GM19468 (cell line): Measurements from ENCODE around the gene KCNF1.

Experiments
- ATAC-seq: cut with Tn5 transposase; IDR thresholded peaks from one replicate; pipeline ENCODE4 v1.9.1; 2021; ENCODE audit warnings: mild to moderate bottlenecking, moderate library complexity, moderate number of reproducible peaks; ENCODE audit not compliant: unreplicated experiment; ENCODE audit errors: extremely low read depth

Gene KCNF1

GRCh38 chr2:10918661-10919409, 7.1 kb downstream of the KCNF1 start:
- no peak for ATAC-seq

- ATAC-seq, result no peak
These were observed 7.7 kb downstream of the KCNF1 start for GRCh38 chr2:10919410-10919770.

DNA sequence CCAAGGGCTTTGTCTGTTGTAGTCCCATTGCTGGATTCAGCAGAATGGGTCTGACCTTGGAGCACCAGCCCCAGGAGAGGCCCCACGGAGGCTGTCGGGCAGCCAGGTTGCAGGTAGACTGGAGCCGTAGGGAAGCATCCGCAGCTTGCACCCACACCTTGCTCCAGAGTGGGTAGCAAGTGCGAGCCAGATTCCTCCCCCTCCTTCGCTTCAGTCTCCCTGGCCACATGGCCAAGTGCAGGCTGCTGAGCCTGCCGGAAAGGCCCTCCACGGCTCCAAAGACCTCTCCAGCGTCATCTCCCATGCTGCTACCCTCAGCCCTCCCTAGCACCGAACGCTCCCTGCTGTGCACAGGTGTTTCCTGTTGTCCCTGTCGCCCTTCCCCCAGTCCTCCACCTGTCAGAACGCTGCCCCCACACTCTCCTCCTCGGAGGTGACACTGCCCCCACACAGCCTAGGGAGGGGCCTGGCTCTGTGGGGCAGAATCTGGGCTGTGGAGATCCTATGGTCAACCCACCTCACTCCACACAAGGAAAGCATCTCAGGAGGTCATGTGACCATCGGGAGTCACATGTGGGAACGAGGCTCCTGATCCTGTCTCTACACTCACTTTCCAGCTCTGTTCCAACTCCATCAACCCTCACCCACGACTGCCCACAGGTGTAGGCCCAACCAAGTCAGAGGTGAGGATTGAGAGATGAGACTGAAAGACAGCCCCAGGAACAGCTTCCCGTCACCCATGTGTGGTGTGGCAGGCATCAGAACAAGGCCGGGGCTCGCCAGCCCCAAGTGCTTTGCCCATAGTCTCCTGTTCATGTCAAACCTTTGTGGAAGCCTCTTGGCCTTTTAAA, 8.3 kb downstream of the KCNF1 start:
- ATAC-seq, result no peak

DNA sequence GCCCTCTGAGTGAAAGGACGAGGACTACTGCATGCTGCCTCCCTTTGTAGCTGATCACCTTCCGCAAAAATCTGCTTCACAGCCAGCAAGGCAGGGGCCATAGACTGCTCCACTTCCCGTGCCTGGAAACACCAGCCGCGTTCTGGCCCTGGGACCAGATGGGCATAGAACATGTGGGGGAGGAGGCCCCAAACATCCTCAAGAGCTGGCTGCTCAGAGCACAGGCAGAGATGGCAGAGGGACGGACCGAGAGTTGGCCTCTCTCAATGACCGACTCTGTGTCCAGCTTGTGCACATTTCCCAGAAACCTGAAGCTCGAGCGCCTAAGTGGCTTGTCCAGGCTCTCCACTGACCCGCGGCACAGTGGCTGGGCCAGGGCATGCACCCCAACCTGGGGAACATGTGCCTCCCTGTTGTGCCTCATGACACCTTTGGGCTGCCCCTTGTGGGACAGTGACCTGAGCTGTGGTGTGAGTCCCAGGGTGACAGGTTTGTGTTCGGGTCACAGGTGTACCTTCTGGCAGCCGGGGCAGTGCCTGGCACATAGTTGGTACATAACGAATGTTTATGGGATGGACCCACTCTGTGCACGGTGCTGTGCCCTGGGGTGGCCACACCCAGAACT, 9.1 kb downstream of the KCNF1 start:
- no peak for ATAC-seq

GRCh38 chr2:10921525-10921924, 9.8 kb downstream of the KCNF1 start:
- no peak for ATAC-seq

DNA sequence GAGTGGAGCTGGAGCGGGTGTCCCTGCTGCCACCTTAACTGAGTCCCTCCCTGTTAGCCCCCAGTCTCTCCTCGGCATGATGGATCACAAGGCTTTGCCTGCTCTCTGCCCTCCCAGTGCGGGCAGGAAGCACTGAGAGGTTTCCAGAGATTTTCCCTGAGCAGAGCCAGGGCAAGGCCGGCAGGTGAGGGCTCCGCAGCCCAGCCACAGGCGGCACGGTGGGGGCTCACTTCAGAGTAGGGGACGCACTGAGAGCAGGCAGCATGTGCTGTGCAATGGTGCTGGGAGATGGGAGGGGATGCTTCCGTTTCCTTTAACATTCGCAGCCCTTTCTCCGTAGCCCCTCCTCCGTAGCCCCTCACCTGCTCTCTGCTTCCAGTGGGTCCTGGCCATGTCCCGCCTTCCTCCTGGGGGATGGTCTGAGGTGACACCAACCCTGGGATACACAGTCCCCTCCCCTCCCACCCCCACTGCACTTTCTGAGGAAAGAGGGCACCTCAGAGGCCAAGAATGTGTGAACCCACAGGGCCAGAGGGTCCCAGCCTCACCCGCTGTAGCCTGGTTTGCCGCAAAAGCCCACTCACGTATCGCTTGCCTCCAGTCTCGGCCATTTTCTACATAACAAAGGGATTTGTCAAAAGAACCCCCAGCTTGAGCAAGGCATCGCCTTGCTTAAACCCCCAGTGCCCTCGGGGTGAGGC, 10.7 kb downstream of the KCNF1 start:
- ATAC-seq, result no peak

GRCh38 chr2:10923008-10923375, 11.3 kb downstream of the KCNF1 start:
- ATAC-seq, result no peak

- no peak for ATAC-seq
These were observed 12.2 kb downstream of the KCNF1 start for GRCh38 chr2:10923965-10924364.

- no peak for ATAC-seq
These were observed 12.7 kb downstream of the KCNF1 start for GRCh38 chr2:10924441-10924840.

DNA sequence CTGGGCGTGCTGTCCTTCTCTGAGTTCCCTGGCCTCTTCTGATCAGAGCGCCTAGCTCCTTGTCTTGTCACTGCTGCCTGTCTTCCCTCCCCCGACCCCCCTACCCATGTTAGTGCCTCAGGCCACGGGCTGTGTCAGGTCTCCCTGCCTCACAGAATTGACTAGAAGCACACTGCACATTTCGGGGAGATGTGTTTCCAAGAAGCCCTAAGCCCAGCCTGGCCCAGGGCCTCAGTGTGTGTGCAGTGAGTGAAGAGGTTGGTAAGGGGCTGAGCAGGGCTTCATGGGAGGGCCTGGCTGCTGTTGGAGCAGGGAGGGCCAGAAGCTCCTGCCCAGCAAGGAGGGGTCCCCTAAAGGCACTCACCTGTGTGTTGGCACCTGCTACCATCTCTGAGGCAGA, 13.1 kb downstream of the KCNF1 start:
- ATAC-seq, result no peak

DNA sequence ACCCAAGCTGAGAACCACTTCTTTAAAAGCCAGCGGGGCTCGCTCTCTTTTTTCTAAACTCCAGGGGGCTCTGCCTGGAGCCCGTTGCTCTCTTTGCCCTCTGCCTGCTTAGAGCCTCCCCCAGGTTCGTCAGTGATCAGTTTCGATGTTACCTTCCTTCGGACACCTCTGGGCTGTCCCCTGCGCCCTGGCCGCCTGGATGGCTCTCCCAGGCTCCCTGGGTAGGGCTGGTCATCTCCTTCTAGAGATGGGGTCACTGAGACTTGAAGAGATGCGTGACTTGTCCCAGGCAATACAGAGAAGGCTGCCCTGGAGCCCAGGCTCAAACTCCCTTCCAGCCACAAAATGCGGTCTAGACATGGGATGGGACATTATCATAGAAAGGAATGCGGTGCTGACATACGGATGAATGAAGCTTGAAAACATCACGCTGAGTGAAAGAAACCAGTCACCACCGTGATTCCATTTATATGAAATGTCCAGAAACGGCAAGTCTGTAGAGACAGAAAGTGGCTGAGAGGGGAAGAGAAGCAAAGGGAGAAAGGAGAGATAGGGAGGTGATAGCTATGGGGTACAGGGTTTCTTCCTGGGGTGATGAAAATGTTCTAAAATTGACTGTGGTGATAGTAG, 14.6 kb downstream of the KCNF1 start:
- no peak for ATAC-seq

DNA sequence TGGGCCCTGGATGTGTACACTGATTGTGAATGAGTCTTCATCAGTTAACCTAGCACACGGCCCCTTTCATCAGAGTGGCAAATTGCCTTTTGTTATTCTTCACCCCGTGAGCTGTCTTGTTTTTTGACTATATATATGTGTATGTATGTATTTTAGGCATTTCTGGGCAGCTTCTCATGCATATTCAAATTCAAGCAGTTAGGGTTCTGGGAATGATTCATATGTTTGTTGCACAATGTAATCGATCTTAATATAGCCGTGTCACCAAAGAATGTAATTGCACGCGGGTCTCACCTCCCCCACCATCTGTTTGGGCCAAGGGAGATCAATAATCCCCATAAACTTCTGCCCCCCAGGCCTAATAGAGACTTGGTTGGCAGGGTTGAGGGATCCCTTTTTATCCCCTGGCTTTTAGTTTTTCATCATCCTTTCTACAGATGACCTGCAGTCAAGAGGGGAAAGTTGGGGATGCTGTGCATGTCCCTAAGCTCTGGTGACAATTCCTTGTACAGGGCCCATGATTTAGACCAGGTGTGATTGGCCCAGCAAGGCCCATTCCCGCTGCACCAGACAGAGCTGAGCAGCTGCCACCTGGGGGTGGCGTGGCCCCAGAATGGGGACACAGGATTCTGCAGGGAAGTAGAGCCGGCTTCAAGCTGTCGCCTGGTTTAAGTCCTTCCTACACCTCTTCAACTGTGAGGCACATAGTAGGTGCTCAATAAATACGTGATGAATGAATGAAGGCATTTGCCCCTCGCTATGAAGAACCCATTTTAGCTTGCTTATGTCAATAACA, 19.2 kb downstream of the KCNF1 start:
- ATAC-seq, result no peak

DNA sequence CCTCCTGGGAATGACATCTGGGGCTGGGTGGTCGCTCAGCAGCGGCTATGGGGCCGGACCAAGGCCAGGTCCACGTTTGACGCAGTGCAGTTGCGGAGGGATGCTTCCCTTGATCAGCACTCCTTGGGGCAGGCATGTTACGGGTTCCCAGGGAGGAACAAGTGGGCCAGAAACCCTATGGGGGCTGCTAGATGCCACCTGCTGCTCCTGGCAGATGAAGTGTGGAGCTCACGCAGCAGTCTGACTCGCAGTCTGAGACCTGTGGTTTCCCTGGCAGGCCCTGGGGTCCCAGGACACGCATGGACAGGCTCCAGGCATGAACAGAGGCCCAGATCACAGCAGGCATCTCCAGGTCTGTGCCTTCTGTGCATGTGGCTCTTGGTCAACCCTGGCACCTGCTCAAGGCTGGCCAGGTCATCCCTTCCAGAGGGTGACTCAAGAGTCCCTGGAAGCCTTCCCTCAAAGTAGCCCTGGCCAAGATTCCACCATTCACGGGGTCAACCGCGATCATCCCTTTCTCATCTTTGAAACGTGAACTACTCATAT, 20.0 kb downstream of the KCNF1 start:
- ATAC-seq, result no peak

DNA sequence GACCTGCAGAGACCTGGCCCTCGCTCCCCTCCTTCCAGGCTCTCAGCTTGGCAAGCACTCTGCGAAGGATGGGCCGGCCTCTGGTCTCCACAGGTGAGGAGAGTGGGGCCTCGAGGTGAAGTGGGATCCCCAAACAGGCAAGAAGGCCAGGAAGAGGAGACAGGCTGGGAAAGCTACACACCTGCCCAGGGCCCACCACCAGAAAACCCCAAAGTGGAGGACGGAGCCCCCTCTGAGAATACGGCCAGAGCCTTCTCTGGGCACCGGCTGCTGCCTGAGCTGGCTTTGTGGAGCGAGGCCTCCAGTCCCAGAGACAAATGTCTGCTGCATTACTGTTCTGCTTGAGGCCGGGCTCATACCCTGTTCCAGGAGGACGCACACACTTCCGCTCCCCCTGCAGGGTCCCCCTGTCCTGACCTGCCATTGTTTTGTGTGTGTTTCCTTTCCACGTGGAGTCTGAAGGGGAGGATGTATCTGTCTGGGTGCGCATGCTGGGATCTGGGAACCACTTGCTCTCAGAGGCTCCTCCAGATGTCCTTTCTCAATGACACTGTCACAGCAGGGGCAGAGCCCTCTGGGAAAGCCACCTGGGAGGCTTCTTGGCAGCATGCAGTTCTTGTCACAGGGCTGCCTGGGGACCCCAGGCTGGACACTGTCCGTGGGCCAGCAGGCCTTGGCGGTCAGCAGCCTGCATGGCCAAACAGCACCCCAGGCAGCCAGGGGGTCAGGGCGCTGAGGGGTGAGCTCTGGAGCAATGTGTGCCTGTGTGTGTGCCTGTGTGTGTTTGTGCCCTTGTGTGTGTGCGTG, 20.8 kb downstream of the KCNF1 start:
- no peak for ATAC-seq

GRCh38 chr2:10933700-10934225, 22.0 kb downstream of the KCNF1 start:
- ATAC-seq, result no peak

DNA sequence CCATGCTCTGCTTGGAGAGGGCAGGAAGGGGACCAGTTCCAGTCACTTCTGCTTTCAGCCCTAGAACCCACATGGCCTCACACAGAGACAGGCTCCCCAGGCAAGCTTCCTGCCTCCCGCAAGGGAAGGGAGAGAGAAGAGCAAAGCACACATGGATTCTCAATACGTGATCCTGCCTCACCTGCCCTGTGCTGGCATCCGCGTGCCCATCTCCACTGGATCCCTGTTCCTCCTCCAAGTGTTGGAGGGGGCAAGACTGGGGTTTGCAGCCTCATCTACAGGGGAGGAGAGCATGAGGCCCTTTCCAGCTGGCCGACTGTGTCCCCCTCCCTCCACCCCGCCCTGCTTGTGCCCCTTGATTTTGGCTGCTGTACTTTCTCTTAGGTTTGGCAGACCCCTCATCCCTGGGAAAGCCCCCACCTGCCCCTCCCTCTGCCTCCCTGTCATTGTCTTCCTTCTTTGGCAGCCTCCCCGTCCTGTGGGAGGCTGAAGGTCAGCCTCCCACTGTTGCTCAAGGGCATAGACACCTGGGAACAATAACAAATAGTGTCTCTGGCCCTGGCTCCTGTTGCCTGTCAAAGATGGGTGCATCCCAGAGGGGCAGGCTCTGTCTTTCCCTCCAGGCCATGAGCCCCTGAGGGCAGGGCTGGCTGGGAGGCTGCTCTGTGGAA, 22.7 kb downstream of the KCNF1 start:
- no peak for ATAC-seq

GRCh38 chr2:10934979-10935350, 23.2 kb downstream of the KCNF1 start:
- ATAC-seq, result no peak
